Astrocyte (in vitro differentiated cells and primary cell): ENCODE measurements around the gene SCUBE1. TPM values are rescaled to one million over a fixed set of nuclear protein-coding genes. Genes with fewer than 3 reads are reported as not detected.

Source experiments
- DNase-seq: peaks from one replicate; pipeline ENCODE4 v3.0.0-alpha.2; 2010; ENCODE audit warnings: low read depth
- FAIRE-seq: peaks from 2 replicates; lab custom pipeline; 2011; peaks lifted over from hg19 to GRCh38; lab: Jason Lieb, UNC
- H2AFZ ChIP-seq: 2 replicates; pipeline ENCODE4 v1.6.0; 2012; ENCODE audit warnings: low read depth, low read length, inconsistent platforms
- H3K27ac ChIP-seq: 2 replicates; pipeline ENCODE4 v1.5.1; 2011; ENCODE audit warnings: low read depth, low read length, inconsistent platforms
- H3K27me3 ChIP-seq: 2 replicates; pipeline ENCODE4 v1.6.0; 2011; ENCODE audit warnings: low read length, inconsistent platforms; ENCODE audit not compliant: insufficient read depth
- H3K36me3 ChIP-seq: 2 replicates; pipeline ENCODE4 v1.5.1; 2011; ENCODE audit warnings: low read length, inconsistent platforms; ENCODE audit not compliant: insufficient read depth
- H3K4me1 ChIP-seq: 2 replicates; pipeline ENCODE4 v1.5.1; 2011; ENCODE audit warnings: low read length, inconsistent platforms; ENCODE audit not compliant: insufficient read depth
- H3K4me2 ChIP-seq: 2 replicates; pipeline ENCODE4 v1.6.0; 2012; ENCODE audit warnings: low read length, inconsistent platforms
- H3K4me3 ChIP-seq: 2 replicates; pipeline ENCODE4 v1.5.1; 2011; ENCODE audit warnings: low read depth, mild to moderate bottlenecking, low read length, inconsistent platforms; ENCODE audit not compliant: insufficient read depth
- H3K79me2 ChIP-seq: 2 replicates; pipeline ENCODE4 v1.6.0; 2012; ENCODE audit warnings: mild to moderate bottlenecking, low read length, inconsistent platforms; ENCODE audit not compliant: insufficient read depth
- H3K9ac ChIP-seq: 2 replicates; pipeline ENCODE4 v1.6.0; 2012; ENCODE audit warnings: mild to moderate bottlenecking, low read length, inconsistent platforms
- H3K9me3 ChIP-seq: 2 replicates; pipeline ENCODE4 v1.5.1; 2012; ENCODE audit warnings: low read depth, mild to moderate bottlenecking, low read length, inconsistent platforms; ENCODE audit not compliant: insufficient read depth
- H4K20me1 ChIP-seq: 2 replicates; pipeline ENCODE4 v1.6.0; 2012; ENCODE audit warnings: low read length, inconsistent platforms; ENCODE audit not compliant: insufficient read depth
- H3K27ac Mint-ChIP-seq: one replicate; pipeline ENCODE4 v1.8.0; 2021; ENCODE audit warnings: mild to moderate bottlenecking, mixed read lengths; ENCODE audit not compliant: unreplicated experiment
- H3K27me3 Mint-ChIP-seq: one replicate; pipeline ENCODE4 v1.8.0; 2021; ENCODE audit warnings: low read depth, mixed read lengths; ENCODE audit not compliant: unreplicated experiment
- H3K36me3 Mint-ChIP-seq: one replicate; pipeline ENCODE4 v1.8.0; 2021; ENCODE audit warnings: low read depth, mixed read lengths; ENCODE audit not compliant: unreplicated experiment
- H3K4me1 Mint-ChIP-seq: one replicate; pipeline ENCODE4 v1.8.0; 2021; ENCODE audit warnings: low read depth, mixed read lengths; ENCODE audit not compliant: unreplicated experiment
- H3K4me3 Mint-ChIP-seq: one replicate; pipeline ENCODE4 v1.8.0; 2021; ENCODE audit warnings: mild to moderate bottlenecking, moderate library complexity, mixed read lengths; ENCODE audit not compliant: unreplicated experiment
- H3K9me3 Mint-ChIP-seq: one replicate; pipeline ENCODE4 v1.8.0; 2021; ENCODE audit warnings: mild to moderate bottlenecking, mixed read lengths; ENCODE audit not compliant: unreplicated experiment
- CTCF ChIP-seq: IDR thresholded peaks from 2 replicates; pipeline ENCODE4 v1.5.1; 2011; ENCODE audit warnings: low read depth, mild to moderate bottlenecking, inconsistent platforms, low read length, moderate library complexity; ENCODE audit not compliant: insufficient read depth
- EZH2 ChIP-seq: IDR thresholded peaks from 2 replicates; pipeline ENCODE4 v1.6.1; 2012; ENCODE audit warnings: mild to moderate bottlenecking, low read length, inconsistent platforms; ENCODE audit not compliant: insufficient read depth
- total RNA-seq: library from RNA; stranded (reverse); gene quantifications from 2 replicates; pipeline ENCODE4 v1.2.1, GENCODE V29; 2021

SCUBE1 gene
- total RNA-seq, 1 donor from 2014 or later = 0.07 TPM

- Histone ChIP-seq H3K9ac (no peak overlapping the region), H3K36me3 (no peaks in the 10 kb centered on the region), H3K79me2 (no peaks in the 10 kb centered on the region), H3K4me2 (no peak overlapping the region), H3K4me1 (no peaks in the 10 kb centered on the region), H3K4me3 (no peak overlapping the region), H3K9me3 (no peaks in the 10 kb centered on the region), H3K27me3 (peaks cover 19% of the 10 kb centered on the region), H3K27ac (no peak overlapping the region), H2AFZ (no peak overlapping the region), H4K20me1 (no peaks in the 10 kb centered on the region)
- Mint-ChIP-seq H3K27ac (no peak overlapping the region), H3K36me3 (no peaks in the 10 kb centered on the region), H3K4me3 (no peak overlapping the region), H3K9me3 (peaks cover 4% of the 10 kb centered on the region), H3K4me1 (peaks cover 1% of the 10 kb centered on the region), H3K27me3 (peaks cover 40% of the 10 kb centered on the region)
- DNase-seq = no peak
- TF ChIP-seq EZH2 (no peak), CTCF (no peak)
- FAIRE-seq = no peak
These were observed 12.7 kb downstream of the SCUBE1 start for GRCh38 chr22:43330178-43331068.

- no peaks in the 10 kb centered on the region for H3K79me2 ChIP-seq
- no peak overlapping the region for H2AFZ ChIP-seq
- no peaks in the 10 kb centered on the region for H3K36me3 ChIP-seq
- DNase-seq (no peak), FAIRE-seq (no peak)
- TF ChIP-seq CTCF (no peak), EZH2 (no peak)
- H3K27me3 ChIP-seq = peaks cover 27% of the 10 kb centered on the region
- no peak overlapping the region for H3K4me3 Mint-ChIP-seq
- H3K4me2 ChIP-seq = no peak overlapping the region
- peaks cover 41% of the 10 kb centered on the region for H3K27me3 Mint-ChIP-seq
- H3K27ac ChIP-seq = no peak overlapping the region
- H3K4me3 ChIP-seq = no peak overlapping the region
- H3K36me3 Mint-ChIP-seq = no peaks in the 10 kb centered on the region
- H3K9me3 ChIP-seq = no peaks in the 10 kb centered on the region
- peaks cover 4% of the 10 kb centered on the region for H3K9me3 Mint-ChIP-seq
- H3K4me1 ChIP-seq = no peaks in the 10 kb centered on the region
- H3K4me1 Mint-ChIP-seq = peaks cover 1% of the 10 kb centered on the region
- no peaks in the 10 kb centered on the region for H4K20me1 ChIP-seq
- H3K9ac ChIP-seq = no peak overlapping the region
- no peak overlapping the region for H3K27ac Mint-ChIP-seq
These were observed 14.1 kb downstream of the SCUBE1 start for GRCh38 chr22:43329061-43329460.

- no peak overlapping the region for H3K4me3 ChIP-seq
- H3K9ac ChIP-seq = no peak overlapping the region
- H3K27ac Mint-ChIP-seq = no peak overlapping the region
- no peak overlapping the region for H3K4me3 Mint-ChIP-seq
- no peak overlapping the region for H3K27ac ChIP-seq
- no peak overlapping the region for H3K4me2 ChIP-seq
- H3K9me3 Mint-ChIP-seq = no peaks in the 10 kb centered on the region
- no peaks in the 10 kb centered on the region for H4K20me1 ChIP-seq
- H3K27me3 ChIP-seq = peaks cover 40% of the 10 kb centered on the region
- H2AFZ ChIP-seq = no peak overlapping the region
- peaks cover 1% of the 10 kb centered on the region for H3K4me1 Mint-ChIP-seq
- H3K27me3 Mint-ChIP-seq = peaks cover 36% of the 10 kb centered on the region
- no peaks in the 10 kb centered on the region for H3K9me3 ChIP-seq
- no peaks in the 10 kb centered on the region for H3K79me2 ChIP-seq
- no peak for TF ChIP-seq EZH2
- TF ChIP-seq CTCF = no peak
- no peaks in the 10 kb centered on the region for H3K36me3 ChIP-seq
- DNase-seq (no peak), FAIRE-seq (no peak)
- no peaks in the 10 kb centered on the region for H3K36me3 Mint-ChIP-seq
- H3K4me1 ChIP-seq = no peaks in the 10 kb centered on the region
These were observed 16.1 kb downstream of the SCUBE1 start for GRCh38 chr22:43327157-43327438.
